ENCODE measurements around the gene ARHGEF12. TPM values are rescaled to one million over a fixed set of nuclear protein-coding genes. Genes with fewer than 3 reads are reported as not detected.

The ARHGEF12 gene
- total RNA-seq, 1 experiment from 2014 or later = 41.0 TPM

DNA sequence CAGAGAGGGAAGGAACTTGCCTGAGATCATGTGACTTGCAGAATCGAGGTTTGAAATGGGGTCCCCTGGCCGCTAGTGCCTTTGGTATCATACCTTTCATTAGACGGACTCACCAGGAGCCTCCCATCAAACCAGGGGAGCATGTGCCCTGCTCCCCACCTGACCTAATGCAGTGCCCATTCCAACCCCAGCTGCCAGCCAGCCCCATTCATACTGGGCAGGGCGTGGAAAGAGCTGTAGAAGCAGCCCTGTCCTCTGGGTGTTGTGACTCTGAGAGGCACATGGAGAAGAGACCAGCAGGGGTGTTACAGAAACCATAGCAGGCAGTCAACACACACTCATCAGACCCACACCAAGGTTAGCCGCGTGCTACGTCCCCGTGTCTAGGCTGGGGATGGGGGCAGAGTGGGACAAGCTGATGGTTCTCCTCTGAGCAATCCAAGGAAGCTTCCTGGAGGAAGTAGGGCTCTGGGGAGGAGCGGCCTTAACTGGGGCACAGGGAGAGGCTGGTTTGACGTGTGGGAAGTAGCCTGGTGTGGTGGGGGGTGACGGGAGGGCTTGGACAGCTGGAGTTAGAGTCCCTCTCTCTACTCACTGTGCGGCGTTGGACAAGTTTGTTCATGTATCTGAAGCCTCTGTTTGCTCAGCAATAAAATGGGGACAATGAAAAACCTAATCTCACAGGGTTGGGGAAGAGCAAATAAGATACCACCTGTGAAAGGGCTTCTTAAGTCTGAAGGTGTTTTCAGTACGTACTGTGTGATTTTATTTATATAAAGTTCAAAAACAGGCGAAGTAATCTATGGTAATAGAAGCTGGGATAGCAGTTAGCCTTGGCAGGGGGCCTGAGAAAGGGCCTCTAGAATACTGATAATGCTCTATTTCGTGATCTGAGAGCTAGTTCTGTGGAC, 189.3 kb downstream of the ARHGEF12 start:
- CTCF ChIA-PET = no interaction called here
- ATAC-seq (peak; percentile 39; the same call in 1 of the 2 replicates), DNase-seq (no peak)
- H3K4me1 ChIP-seq (ENCODE audit: insufficient read depth, low read length) = no peaks in the 10 kb centered on the region
- no peak overlapping the region for H3K4me3 ChIP-seq (ENCODE audit: low read length)
- H3K27me3 ChIP-seq (ENCODE audit: low read length) = peaks cover 97% of the 10 kb centered on the region
- BruUV-seq (replicated peaks) = no TSS peak
- no peak overlapping the region for H2AFZ ChIP-seq (ENCODE audit: low read length)
- no peak overlapping the region for H3K4me2 ChIP-seq (ENCODE audit: low read length)
- no peak overlapping the region for H3K27ac ChIP-seq (ENCODE audit: low read length)
- no peaks in the 10 kb centered on the region for H4K20me1 ChIP-seq (ENCODE audit: low read length)
- no peaks in the 10 kb centered on the region for H3F3A ChIP-seq (ENCODE audit: low read length, unreplicated experiment)
- no peaks in the 10 kb centered on the region for H3K9me3 ChIP-seq (ENCODE audit: low read length)
- H3K79me2 ChIP-seq (ENCODE audit: low read length) = no peaks in the 10 kb centered on the region
- no peaks in the 10 kb centered on the region for H3K36me3 ChIP-seq (ENCODE audit: low read depth, low read length)
- no peak overlapping the region for H3K9ac ChIP-seq (ENCODE audit: low read length)
- H3K9me2 ChIP-seq (replicated peaks; ENCODE audit: low read length) = no peaks in the 10 kb centered on the region
- no peak for TF ChIP-seq CTCF (conservative IDR thresholded peaks at IDR 0.05; ENCODE audit: low read depth, low read length)
- TF ChIP-seq EZH2phosphoT487 (IDR thresholded peaks at IDR 0.05; ENCODE audit: borderline replicate concordance, low read length) = no peak
- TF ChIP-seq EZH2 (IDR thresholded peaks at IDR 0.05; ENCODE audit: low read length, unreplicated experiment) = no peak
- intact Hi-C loops (cut with micrococcal nuclease) = no loop called here
- POLR2A ChIA-PET (ENCODE audit: unreplicated experiment) = no interaction called here

DNA sequence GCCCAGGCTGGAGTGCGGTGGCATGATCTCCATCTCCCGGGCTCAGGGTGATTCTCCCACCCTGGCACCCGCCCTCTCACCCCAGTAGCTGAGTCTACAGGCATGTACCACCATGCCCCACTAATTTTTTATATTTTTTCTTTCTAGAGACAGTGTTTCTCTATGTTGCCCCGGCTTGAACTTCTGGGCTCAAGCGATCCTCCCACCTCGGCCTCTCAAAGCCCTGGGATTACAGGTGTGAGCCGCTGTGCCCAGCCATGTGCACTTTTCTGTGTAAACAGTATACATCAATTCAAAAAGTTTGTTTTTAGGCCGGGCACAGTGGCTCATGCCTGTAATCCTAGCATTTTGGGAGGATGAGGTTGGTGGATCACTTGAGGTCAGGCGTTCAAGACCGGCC, 190.0 kb downstream of the ARHGEF12 start:
- Histone ChIP-seq H3F3A (ENCODE audit: low read length, unreplicated experiment) (no peaks in the 10 kb centered on the region), H3K36me3 (ENCODE audit: low read depth, low read length) (no peaks in the 10 kb centered on the region), H4K20me1 (ENCODE audit: low read length) (no peaks in the 10 kb centered on the region), H3K4me1 (ENCODE audit: insufficient read depth, low read length) (no peaks in the 10 kb centered on the region), H3K4me3 (ENCODE audit: low read length) (no peak overlapping the region), H3K79me2 (ENCODE audit: low read length) (no peaks in the 10 kb centered on the region), H3K27ac (ENCODE audit: low read length) (no peak overlapping the region), H3K4me2 (ENCODE audit: low read length) (no peak overlapping the region), H3K9ac (ENCODE audit: low read length) (no peak overlapping the region), H3K9me3 (ENCODE audit: low read length) (no peaks in the 10 kb centered on the region), H3K9me2 (replicated peaks; ENCODE audit: low read length) (no peaks in the 10 kb centered on the region), H2AFZ (ENCODE audit: low read length) (no peak overlapping the region), H3K27me3 (ENCODE audit: low read length) (peaks cover 97% of the 10 kb centered on the region)
- ChIA-PET CTCF (no interaction called here), POLR2A (ENCODE audit: unreplicated experiment) (no interaction called here)
- TF ChIP-seq EZH2phosphoT487 (IDR thresholded peaks at IDR 0.05; ENCODE audit: borderline replicate concordance, low read length) (no peak), EZH2 (IDR thresholded peaks at IDR 0.05; ENCODE audit: low read length, unreplicated experiment) (no peak), CTCF (conservative IDR thresholded peaks at IDR 0.05; ENCODE audit: low read depth, low read length) (no peak)
- intact Hi-C loops (cut with micrococcal nuclease) = no loop called here
- no peak for DNase-seq
- no peak for ATAC-seq
- BruUV-seq (replicated peaks) = no TSS peak
